ENCODE measurements around the gene ZNRF4. TPM values are rescaled to one million over a fixed set of nuclear protein-coding genes. Genes with fewer than 3 reads are reported as not detected.
A peak's percentile ranks its signal among the peaks of the same experiment; 100 is the strongest.

ZNRF4 gene
- total RNA-seq, 5 donors from 2014 or later (not counting 1 experiment from before 2014, with no cell fraction given), result not detected

DNA sequence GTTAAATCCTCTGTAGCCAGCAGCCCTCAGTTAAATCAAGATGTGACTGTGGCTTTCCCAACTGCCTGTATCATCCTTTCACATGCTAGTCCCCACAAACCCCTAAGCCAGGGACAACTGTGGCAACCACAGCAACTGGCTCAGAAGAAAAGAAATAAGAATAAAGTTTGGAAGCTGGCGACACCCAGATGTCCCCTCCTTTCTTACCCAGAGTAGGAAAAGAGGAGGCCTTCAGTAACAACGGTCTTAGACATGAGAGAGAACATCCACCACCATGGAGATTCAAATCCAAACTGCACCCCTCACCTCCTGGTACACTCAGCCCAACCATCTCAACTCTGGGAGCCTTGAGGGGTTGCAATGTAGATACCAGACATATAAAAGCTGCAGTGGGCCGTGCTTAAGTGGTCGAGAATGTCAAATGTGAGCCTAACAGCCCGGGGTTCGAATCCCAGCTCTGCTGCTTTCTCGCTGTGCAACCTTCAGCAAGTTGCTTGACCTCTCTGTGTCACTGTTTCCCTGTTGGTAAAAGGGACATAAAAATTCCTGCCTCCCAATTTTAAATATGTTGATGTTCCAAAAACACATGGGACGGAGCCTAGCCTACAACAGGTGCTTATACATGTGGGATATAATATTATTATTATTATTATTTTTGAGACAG, 23.8 kb downstream of the ZNRF4 start:
- ATAC-seq (replicated peaks in 1 of 4) (no peak), DNase-seq (no peak)
- Histone ChIP-seq H3K27me3 (replicated peaks in 1 of 2; ENCODE audit: control insufficient read depth in 2 of 2, extremely low read depth in 1 of 2, insufficient read depth in 2 of 2, low read length in 1 of 2) (peaks cover 0 to 60% of the 10 kb centered on the region in 2 experiments), H3K4me3 (ENCODE audit: control insufficient read depth in 1 of 2, extremely low read depth in 1 of 2, low read length in 1 of 2) (no peak overlapping the region), H3K27ac (ENCODE audit: low read length) (no peak overlapping the region), H3K4me1 (ENCODE audit: control insufficient read depth in 1 of 2, extremely low read depth in 1 of 2, insufficient read depth in 2 of 2, low read length in 2 of 2) (no peaks in the 10 kb centered on the region), H3K36me3 (ENCODE audit: control insufficient read depth in 2 of 2, extremely low read depth in 1 of 2, insufficient read depth in 1 of 2, low read length in 1 of 2) (no peaks in the 10 kb centered on the region), H3K9me3 (no peaks in the 10 kb centered on the region)
- Mint-ChIP-seq H3K27me3 (peaks cover 44 to 47% of the 10 kb centered on the region in 2 donors), H3K4me1 (no peaks in the 10 kb centered on the region), H3K36me3 (no peaks in the 10 kb centered on the region), H3K4me3 (no peak overlapping the region), H3K9me3 (peaks cover 0 to 9% (median 6%) of the 10 kb centered on the region in 3 donors), H3K27ac (no peak overlapping the region)
- ChIA-PET POLR2A (no interaction called here), CTCF (no interaction called here)
- 43% methylated on average over 4 of the region's 8 CpGs for WGBS (ENCODE audit: insufficient coverage)

DNA sequence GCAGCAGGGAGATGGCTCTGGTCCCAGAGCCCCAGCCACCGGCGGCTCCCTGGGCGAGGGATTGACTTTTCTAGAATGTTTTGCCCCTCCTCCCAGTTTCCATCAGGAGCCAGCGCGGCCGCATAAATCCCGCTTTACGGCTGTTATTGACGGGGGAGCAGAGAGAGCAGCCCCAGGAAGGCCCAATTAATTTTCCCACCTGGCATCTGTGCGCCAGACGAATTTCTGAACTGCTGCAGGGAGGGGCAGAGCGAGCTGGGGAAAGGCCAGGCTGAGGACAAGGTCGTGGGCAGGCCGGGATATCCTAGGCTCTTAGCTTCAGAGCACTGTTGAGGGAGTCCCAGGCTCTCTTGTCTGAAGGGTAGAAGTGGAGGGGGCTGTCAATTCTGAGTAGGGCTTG, 24.7 kb downstream of the ZNRF4 start:
- peaks cover 0 to 58% of the 10 kb centered on the region in 2 experiments for H3K27me3 ChIP-seq (replicated peaks in 1 of 2; ENCODE audit: control insufficient read depth in 2 of 2, extremely low read depth in 1 of 2, insufficient read depth in 2 of 2, low read length in 1 of 2)
- ChIA-PET POLR2A (no interaction called here), CTCF (no interaction called here)
- H3K4me1 ChIP-seq (ENCODE audit: control insufficient read depth in 1 of 2, extremely low read depth in 1 of 2, insufficient read depth in 2 of 2, low read length in 2 of 2), result no peaks in the 10 kb centered on the region
- Mint-ChIP-seq H3K4me1 (no peaks in the 10 kb centered on the region), H3K27ac (no peak overlapping the region), H3K27me3 (peaks cover 40 to 44% of the 10 kb centered on the region in 2 donors), H3K4me3 (no peak overlapping the region), H3K36me3 (no peaks in the 10 kb centered on the region), H3K9me3 (peaks cover 0 to 9% (median 6%) of the 10 kb centered on the region in 3 donors)
- no peak for DNase-seq
- H3K9me3 ChIP-seq, result no peaks in the 10 kb centered on the region
- no peak overlapping the region for H3K4me3 ChIP-seq (ENCODE audit: control insufficient read depth in 1 of 2, extremely low read depth in 1 of 2, low read length in 1 of 2)
- no peaks in the 10 kb centered on the region for H3K36me3 ChIP-seq (ENCODE audit: control insufficient read depth in 2 of 2, extremely low read depth in 1 of 2, insufficient read depth in 1 of 2, low read length in 1 of 2)
- H3K27ac ChIP-seq (ENCODE audit: low read length), result no peak overlapping the region
- no peak for ATAC-seq (replicated peaks in 1 of 4)
- 61% methylated on average over 12 of the region's 14 CpGs for WGBS (ENCODE audit: insufficient coverage)

DNA sequence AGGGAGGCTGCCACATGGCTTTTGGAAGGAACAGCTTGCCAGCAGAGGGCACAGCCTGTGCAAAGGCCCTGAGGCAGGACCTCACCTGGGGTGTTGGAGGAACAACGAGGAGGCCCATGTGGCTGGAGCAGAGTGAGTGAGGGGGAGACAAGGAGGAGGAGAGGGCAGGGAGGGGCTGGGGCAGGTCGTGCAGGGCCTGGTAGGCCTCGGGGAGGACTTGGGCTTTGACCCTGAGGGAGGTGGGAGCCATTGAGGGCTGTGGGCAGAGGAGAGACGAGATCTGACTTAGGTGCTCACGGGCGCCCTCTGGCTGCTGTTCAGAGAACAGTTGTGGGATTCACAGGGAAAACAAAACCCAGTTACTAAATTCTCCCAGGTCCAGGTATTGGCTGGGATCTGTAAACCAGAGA, 25.2 kb downstream of the ZNRF4 start:
- CTCF ChIA-PET, result no interaction called here
- DNase-seq, result peak in 22 of 35 experiments; percentile 2 to 51 (median 16)

DNA sequence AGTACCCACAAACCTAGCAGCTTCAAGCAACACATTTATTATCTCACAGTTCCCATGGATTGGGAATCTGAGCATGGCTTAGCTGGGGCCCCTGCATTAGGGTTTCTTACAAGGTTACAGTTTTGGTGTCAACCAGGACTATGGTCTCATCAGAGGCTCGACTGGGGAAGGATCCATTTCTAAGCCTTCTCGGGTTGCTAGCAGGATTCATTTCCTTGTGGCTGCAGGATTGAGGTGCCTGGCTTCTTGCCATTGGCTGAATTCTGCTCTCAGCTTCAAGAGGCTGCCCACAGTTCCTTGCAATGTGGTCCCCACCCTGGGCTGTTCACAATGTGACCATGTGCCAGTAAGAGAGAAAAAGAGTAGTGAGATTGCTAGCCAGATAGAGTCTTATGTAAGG, 26.7 kb downstream of the ZNRF4 start:
- H3K4me3 Mint-ChIP-seq, result no peak overlapping the region
- no peak overlapping the region for H3K4me3 ChIP-seq (ENCODE audit: control insufficient read depth in 1 of 2, extremely low read depth in 1 of 2, low read length in 1 of 2)
- peaks cover 43 to 48% of the 10 kb centered on the region in 2 donors for H3K27me3 Mint-ChIP-seq
- POLR2A ChIA-PET, result no interaction called here
- WGBS (ENCODE audit: insufficient coverage), result 72% methylated on average over 2 of the region's 2 CpGs
- no peaks in the 10 kb centered on the region for H3K9me3 ChIP-seq
- no peak overlapping the region for H3K27ac Mint-ChIP-seq
- H3K9me3 Mint-ChIP-seq, result peaks cover 0 to 9% (median 6%) of the 10 kb centered on the region in 3 donors
- ATAC-seq (replicated peaks in 1 of 4) (no peak), DNase-seq (no peak)
- H3K4me1 Mint-ChIP-seq, result no peaks in the 10 kb centered on the region
- no peak overlapping the region for H3K27ac ChIP-seq (ENCODE audit: low read length)
- H3K27me3 ChIP-seq (replicated peaks in 1 of 2; ENCODE audit: control insufficient read depth in 2 of 2, extremely low read depth in 1 of 2, insufficient read depth in 2 of 2, low read length in 1 of 2), result peaks cover 0 to 52% of the 10 kb centered on the region in 2 experiments
- H3K36me3 Mint-ChIP-seq, result no peaks in the 10 kb centered on the region
- no peaks in the 10 kb centered on the region for H3K36me3 ChIP-seq (ENCODE audit: control insufficient read depth in 2 of 2, extremely low read depth in 1 of 2, insufficient read depth in 1 of 2, low read length in 1 of 2)
- CTCF ChIA-PET, result no interaction called here
- H3K4me1 ChIP-seq (ENCODE audit: control insufficient read depth in 1 of 2, extremely low read depth in 1 of 2, insufficient read depth in 2 of 2, low read length in 2 of 2), result no peaks in the 10 kb centered on the region

More for the DNA sequence above, 25.2 kb downstream of the ZNRF4 start:
- Histone ChIP-seq H3K4me1 (ENCODE audit: control insufficient read depth in 1 of 2, extremely low read depth in 1 of 2, insufficient read depth in 2 of 2, low read length in 2 of 2) (no peaks in the 10 kb centered on the region), H3K27me3 (replicated peaks in 1 of 2; ENCODE audit: control insufficient read depth in 2 of 2, extremely low read depth in 1 of 2, insufficient read depth in 2 of 2, low read length in 1 of 2) (peaks cover 0 to 54% of the 10 kb centered on the region in 2 experiments), H3K27ac (ENCODE audit: low read length) (no peak overlapping the region), H3K36me3 (ENCODE audit: control insufficient read depth in 2 of 2, extremely low read depth in 1 of 2, insufficient read depth in 1 of 2, low read length in 1 of 2) (no peaks in the 10 kb centered on the region), H3K4me3 (ENCODE audit: control insufficient read depth in 1 of 2, extremely low read depth in 1 of 2, low read length in 1 of 2) (no peak overlapping the region), H3K9me3 (no peaks in the 10 kb centered on the region)
- H3K27ac Mint-ChIP-seq, result no peak overlapping the region
- no peak overlapping the region for H3K4me3 Mint-ChIP-seq
- POLR2A ChIA-PET, result no interaction called here
- H3K4me1 Mint-ChIP-seq, result no peaks in the 10 kb centered on the region
- H3K9me3 Mint-ChIP-seq, result peaks cover 0 to 9% (median 6%) of the 10 kb centered on the region in 3 donors
- WGBS (ENCODE audit: insufficient coverage), result 48% methylated on average over 3 of the region's 6 CpGs
- ATAC-seq (replicated peaks in 1 of 4), result no peak
- H3K36me3 Mint-ChIP-seq, result no peaks in the 10 kb centered on the region
- H3K27me3 Mint-ChIP-seq, result peaks cover 44 to 48% of the 10 kb centered on the region in 2 donors

DNA sequence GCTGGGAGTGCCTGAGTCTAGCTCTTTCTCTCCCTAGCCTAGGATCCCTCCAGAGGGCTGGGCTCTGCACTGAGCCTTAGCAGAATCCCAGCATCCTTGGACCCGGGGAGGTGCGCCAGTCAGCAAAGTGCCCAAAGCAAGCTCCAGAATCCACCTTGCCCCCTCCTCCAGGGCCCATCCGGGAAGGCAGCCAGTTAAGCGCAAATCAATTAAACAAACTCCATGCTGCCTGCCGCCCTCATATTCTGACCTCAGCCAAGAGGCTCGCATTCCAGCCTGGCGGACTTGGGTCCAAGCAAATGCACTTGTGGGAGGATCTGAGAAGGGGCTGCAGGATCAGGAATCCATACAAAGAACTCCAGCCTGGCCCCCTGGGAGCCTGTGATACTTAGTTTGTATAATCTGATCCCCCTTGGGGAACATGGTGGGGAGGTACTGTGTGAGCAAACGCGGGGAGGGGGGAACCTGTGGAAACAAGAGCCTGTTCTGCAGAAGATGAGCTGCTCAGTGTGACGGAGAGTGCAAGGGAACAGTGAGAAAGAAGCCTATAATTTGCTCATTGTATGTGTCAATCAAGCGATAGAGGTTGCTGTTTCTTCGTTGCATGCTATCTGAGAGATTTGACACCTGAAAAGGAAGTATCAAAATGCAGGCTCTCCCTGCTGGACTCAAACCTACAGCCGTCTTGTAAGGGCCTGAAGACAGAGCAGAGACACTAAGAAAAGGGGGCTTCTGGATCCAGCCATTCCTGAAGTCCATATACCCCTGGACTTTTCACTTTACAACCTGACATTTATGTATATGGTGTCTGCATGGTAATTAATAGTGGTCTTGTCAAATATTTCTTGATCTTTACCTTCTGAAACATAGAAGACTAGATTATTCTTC, 29.4 kb downstream of the ZNRF4 start:
- H3K27ac Mint-ChIP-seq, result no peak overlapping the region
- POLR2A ChIA-PET, result no interaction called here
- Histone ChIP-seq H3K9me3 (no peaks in the 10 kb centered on the region), H3K36me3 (ENCODE audit: control insufficient read depth in 2 of 2, extremely low read depth in 1 of 2, insufficient read depth in 1 of 2, low read length in 1 of 2) (no peaks in the 10 kb centered on the region), H3K4me3 (ENCODE audit: control insufficient read depth in 1 of 2, extremely low read depth in 1 of 2, low read length in 1 of 2) (no peak overlapping the region), H3K4me1 (ENCODE audit: control insufficient read depth in 1 of 2, extremely low read depth in 1 of 2, insufficient read depth in 2 of 2, low read length in 2 of 2) (no peaks in the 10 kb centered on the region), H3K27me3 (replicated peaks in 1 of 2; ENCODE audit: control insufficient read depth in 2 of 2, extremely low read depth in 1 of 2, insufficient read depth in 2 of 2, low read length in 1 of 2) (peaks cover 0 to 42% of the 10 kb centered on the region in 2 experiments), H3K27ac (ENCODE audit: low read length) (no peak overlapping the region)
- no peaks in the 10 kb centered on the region for H3K4me1 Mint-ChIP-seq
- no peak for DNase-seq
- CTCF ChIA-PET, result no interaction called here
- H3K27me3 Mint-ChIP-seq, result peaks cover 36 to 40% of the 10 kb centered on the region in 2 donors
- no peak overlapping the region for H3K4me3 Mint-ChIP-seq
- WGBS (ENCODE audit: insufficient coverage), result 38% methylated on average over 8 of the region's 13 CpGs
- ATAC-seq (replicated peaks in 1 of 4), result no peak
- peaks cover 0 to 9% (median 6%) of the 10 kb centered on the region in 3 donors for H3K9me3 Mint-ChIP-seq
- H3K36me3 Mint-ChIP-seq, result no peaks in the 10 kb centered on the region

DNA sequence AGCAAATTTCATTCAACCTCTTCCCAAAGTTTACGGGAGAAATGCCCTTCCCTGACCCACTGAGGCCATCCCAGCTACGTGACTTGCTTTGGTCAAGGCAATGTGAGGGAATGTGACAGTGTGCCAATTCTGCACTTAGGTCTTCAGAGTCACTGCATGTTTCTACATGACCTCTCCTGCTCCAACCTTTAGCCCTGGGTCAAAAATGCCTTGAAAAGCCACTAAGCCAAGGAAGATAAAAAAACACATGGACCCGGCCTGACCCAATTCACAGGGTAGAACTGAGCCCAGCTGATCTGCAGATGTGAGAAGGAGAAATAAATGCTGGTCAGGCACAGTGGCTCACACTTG, 30.0 kb downstream of the ZNRF4 start:
- CTCF ChIA-PET, result no interaction called here

More for the DNA sequence above, 30.0 kb downstream of the ZNRF4 start:
- peaks cover 38 to 42% of the 10 kb centered on the region in 2 donors for H3K27me3 Mint-ChIP-seq
- 38% methylated on average over 1 of the region's 3 CpGs for WGBS (ENCODE audit: insufficient coverage)
- no peaks in the 10 kb centered on the region for H3K4me1 Mint-ChIP-seq
- H3K4me3 Mint-ChIP-seq, result no peak overlapping the region
- no peaks in the 10 kb centered on the region for H3K36me3 ChIP-seq (ENCODE audit: control insufficient read depth in 2 of 2, extremely low read depth in 1 of 2, insufficient read depth in 1 of 2, low read length in 1 of 2)
- no peaks in the 10 kb centered on the region for H3K36me3 Mint-ChIP-seq
- H3K27ac ChIP-seq (ENCODE audit: low read length), result no peak overlapping the region
- ATAC-seq (replicated peaks in 1 of 4) (no peak), DNase-seq (no peak)
- H3K27ac Mint-ChIP-seq, result no peak overlapping the region
- peaks cover 2 to 42% of the 10 kb centered on the region in 2 experiments for H3K27me3 ChIP-seq (replicated peaks in 1 of 2; ENCODE audit: control insufficient read depth in 2 of 2, extremely low read depth in 1 of 2, insufficient read depth in 2 of 2, low read length in 1 of 2)
- POLR2A ChIA-PET, result no interaction called here
- H3K4me1 ChIP-seq (ENCODE audit: control insufficient read depth in 1 of 2, extremely low read depth in 1 of 2, insufficient read depth in 2 of 2, low read length in 2 of 2), result no peaks in the 10 kb centered on the region
- no peaks in the 10 kb centered on the region for H3K9me3 ChIP-seq
- H3K4me3 ChIP-seq (ENCODE audit: control insufficient read depth in 1 of 2, extremely low read depth in 1 of 2, low read length in 1 of 2), result no peak overlapping the region
- peaks cover 0 to 9% (median 6%) of the 10 kb centered on the region in 3 donors for H3K9me3 Mint-ChIP-seq
